GM21367 (cell line): ENCODE data around the gene UBE2E2.

Source experiments
- ATAC-seq: cut with Tn5 transposase; IDR thresholded peaks from one replicate; pipeline ENCODE4 v1.9.1; 2021; ENCODE audit not compliant: unreplicated experiment

The UBE2E2 gene

GRCh38 chr3:23468203-23468602 is 265.1 kb downstream of the UBE2E2 start:
- no peak for ATAC-seq

DNA sequence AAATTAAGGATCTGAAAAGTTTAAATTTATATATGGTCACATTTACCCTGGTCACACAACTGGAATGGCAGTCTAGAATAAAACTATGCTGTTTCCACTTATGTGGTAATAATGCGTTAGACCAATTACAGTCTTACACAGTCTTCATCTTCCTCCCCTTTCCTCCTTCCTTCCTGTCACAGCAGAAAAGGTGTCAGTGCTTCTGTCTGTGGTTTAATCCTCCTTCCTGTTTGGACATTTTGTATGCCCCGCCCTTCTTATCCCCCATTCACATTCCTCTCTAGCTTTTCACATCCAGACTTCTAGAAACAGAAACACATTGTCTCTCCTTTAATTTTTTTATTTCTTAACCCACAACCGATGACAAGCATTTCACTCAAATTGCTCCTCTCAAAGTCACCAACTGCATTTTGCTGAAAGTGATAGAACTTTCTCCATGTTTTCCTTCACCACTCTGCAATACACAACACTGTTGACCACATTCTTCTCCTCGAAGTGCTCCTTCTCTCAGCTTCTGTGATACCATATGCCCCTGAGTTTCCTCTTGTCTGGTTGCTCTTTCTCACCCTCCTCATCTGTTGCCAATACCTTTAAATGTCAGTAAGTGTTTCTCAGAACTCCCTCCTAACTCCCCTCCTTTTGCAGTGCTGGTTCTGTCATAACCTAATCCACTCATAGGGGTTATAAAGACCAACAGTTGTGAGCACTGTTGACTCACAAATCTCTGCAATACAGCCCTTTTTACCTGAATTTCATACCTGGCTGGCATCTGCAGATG is 271.6 kb downstream of the UBE2E2 start:
- no peak for ATAC-seq

GRCh38 chr3:23475446-23475845 is 272.3 kb downstream of the UBE2E2 start:
- no peak for ATAC-seq

- ATAC-seq: no peak
Observed at GRCh38 chr3:23479026-23479425, 275.9 kb downstream of the UBE2E2 start.

DNA sequence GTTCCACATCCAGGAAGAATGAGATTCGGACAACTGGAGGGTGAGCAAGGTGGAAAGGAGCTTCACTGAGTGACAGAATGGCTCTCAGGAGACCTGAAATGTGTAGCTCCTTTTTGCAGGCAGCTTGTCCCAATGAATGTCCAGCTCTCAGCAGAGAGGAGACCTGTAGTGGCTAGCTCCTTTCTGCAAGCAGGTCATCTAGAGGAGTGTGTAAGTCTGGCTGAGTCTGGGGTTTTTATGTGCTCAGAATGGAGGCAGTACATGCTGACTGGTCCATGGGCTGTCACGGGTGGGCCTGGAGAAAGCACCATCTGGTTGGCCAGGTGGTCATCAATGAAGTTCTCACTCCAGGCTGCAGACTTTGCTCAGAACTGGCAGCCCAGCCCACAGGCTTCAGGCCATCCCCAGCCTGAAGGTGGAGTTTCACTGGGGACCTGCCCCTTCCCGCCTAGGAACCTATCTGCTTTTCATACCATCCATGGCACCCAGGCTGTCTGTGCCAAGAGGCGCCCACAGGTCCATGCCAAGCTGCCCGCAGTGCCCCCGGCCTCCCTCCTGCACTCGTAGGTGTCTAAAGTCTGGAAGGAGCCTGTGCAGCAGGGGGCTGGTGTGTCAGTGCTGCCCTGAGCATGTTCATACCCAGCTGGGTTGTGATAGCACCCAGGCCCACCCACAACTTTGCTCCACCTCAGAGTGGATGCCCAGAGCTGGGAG is 276.6 kb downstream of the UBE2E2 start:
- ATAC-seq: no peak

GRCh38 chr3:23480329-23480714 is 277.2 kb downstream of the UBE2E2 start:
- ATAC-seq: no peak

GRCh38 chr3:23481011-23481615 is 278.0 kb downstream of the UBE2E2 start:
- ATAC-seq: no peak

GRCh38 chr3:23481616-23482278 is 278.6 kb downstream of the UBE2E2 start:
- ATAC-seq: no peak

DNA sequence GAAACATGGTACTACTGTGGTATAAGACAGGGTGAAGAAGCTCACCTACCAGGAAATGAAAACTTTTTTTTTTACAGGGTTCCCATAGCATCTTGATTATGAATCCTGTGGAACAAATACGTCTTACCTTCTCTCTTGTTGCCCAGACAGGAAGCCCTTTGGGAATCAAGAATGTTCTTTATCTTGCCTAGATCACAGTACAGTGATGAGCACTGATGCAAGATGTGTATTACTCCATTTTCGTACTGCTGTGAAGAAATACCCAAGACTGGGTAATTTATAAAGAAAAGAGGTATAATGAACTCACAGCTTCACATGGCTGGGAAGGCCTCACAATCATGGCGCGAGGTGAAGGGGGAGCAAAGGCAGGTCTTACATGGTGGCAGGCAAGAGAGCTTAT is 281.3 kb downstream of the UBE2E2 start:
- no peak for ATAC-seq

DNA sequence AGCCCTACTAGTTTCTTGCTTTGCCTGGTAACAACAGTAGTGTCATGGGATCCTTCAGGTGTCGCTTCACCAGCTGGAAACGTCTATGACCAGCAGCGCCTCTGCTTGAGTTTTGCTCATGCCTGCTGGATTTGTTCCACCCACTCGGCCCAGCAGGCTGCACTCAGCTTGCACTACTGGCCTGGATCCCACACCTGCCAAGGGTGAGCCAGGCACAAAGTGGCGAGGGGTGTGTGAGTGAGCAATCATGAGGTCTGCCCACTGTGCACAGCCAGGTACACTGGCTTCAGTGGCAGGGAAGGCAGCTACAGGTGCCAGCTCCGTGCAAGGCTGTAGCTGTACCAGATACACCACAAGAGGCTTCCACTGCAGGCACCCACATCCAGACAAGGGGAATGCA is 282.8 kb downstream of the UBE2E2 start:
- ATAC-seq: no peak

DNA sequence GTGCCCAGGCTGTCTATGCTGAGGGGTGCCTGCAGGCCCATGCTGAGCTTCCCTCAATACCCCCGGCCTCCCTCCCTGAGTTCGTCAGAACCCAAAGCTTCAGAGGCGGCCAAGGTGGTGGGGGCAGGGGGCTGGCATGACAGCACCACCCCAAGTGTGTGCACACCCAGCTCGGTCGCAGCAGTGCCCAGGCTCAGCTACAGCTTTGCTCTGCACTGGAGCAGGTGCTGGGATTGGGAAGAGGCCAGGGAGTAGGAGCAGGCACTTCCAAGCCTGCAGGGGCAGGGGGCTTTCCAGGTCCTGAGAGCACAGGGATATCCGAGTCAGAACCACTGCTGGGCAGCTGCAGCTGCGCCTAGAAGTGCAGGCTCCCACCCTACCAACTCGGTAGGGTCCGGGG is 283.9 kb downstream of the UBE2E2 start:
- no peak for ATAC-seq

DNA sequence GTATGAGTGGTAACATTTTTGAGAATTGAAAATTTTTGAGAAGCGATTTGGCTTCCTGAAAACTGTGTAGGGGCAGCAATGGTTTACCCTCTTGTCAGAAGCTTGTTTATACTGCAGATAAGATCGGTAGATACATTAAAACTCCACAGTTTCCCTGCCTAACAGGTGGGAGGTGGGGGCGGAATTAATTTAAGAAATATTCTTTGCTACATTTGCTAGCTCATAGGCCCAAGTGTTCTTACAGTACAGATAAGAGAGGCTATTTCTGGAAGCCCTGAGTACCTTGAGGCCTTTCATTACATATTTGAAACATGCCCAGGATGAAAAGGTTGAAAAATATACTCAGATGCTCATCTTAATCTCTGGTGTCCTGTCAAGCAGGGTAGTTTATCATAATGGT is 285.5 kb downstream of the UBE2E2 start:
- no peak for ATAC-seq

- ATAC-seq: no peak
Observed at GRCh38 chr3:23489300-23490158, 286.4 kb downstream of the UBE2E2 start.

DNA sequence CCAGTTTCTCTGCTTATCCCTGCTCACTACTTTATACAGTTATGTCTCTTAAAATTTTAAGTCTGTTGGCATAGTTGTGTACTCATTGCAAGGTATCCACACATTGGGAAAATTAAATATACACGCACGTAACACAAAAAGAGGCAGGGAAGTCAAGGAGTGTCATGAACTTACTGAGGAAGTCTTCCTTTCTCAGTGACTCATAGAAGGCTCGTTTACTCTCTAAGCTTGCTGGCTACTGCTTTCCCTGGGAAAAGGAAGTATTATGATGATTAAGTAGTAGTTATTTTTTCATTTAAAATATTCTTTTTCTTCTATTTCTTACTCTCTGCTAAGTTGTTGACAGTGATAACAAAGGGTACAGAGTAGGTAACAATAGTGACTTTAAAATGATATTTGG is 287.3 kb downstream of the UBE2E2 start:
- no peak for ATAC-seq

DNA sequence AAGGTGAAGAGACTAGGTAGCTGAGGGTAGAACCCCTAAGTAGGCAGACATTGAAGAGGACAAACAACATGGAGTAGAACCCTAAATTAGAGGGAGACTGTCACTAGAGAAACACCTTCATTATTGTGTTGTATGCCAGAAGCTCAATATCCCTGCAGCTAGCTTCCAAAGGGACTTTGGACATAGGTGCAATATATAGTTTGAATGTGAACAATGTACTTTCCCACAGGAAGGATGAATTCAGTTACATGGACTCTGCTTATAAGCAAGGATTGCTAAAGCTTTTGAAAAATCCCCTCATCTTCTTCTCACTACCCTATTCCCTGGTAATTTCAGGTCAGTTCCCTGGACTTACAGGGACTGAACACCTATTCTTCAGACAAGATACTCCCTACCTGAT is 288.9 kb downstream of the UBE2E2 start:
- no peak for ATAC-seq

GRCh38 chr3:23493889-23494288 is 290.8 kb downstream of the UBE2E2 start:
- no peak for ATAC-seq

DNA sequence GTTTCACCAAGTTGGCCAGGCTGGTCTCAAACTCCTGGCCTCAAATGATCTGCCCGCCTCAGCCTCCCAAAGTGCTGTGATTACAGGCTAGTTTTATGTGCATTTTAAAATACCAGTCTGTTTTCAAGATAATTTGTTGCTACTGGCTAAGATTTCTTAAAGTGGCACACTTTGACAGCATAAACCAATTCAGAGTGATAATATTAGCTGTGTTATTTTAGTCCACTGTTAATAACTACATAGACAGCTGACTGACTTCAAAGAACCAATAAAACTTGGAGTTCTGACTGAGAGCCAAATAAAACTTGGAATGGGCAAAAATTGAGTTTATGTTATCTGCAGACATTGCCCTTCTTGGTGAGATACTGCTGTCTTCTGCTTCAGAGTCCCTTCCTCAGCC is 291.8 kb downstream of the UBE2E2 start:
- no peak for ATAC-seq

- ATAC-seq: no peak
Observed at GRCh38 chr3:23495507-23495906, 292.4 kb downstream of the UBE2E2 start.

DNA sequence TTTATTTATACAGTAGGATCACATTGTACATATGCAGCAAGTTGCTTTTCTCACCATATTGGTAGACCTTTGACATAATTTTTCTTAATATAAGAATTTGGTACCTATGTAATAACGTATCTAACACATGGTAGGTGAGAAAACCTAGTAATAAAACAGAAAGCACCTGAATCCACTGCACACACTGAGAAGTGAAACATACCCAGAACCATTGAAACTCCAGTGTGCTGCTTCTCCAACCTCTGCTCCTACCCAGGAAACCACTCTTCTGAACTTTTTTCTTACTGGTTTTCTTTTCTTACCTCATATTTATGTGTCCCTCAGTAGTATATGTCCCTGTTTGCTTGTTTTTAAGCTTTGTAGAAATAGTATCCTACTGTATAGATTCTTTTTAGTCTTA is 293.0 kb downstream of the UBE2E2 start:
- peak; percentile 87 for ATAC-seq

- no peak for ATAC-seq
Observed at GRCh38 chr3:23497156-23497555, 294.0 kb downstream of the UBE2E2 start.
